Activated CD4-positive, alpha-beta T cell treated with anti-CD3 and anti-CD28 coated beads, Interleukin-2, amount 10 ng/mL, durations not matched to agents 7 days and 5 days (primary cell): ENCODE measurements around the gene FAM107B. TPM values are rescaled to one million over a fixed set of nuclear protein-coding genes. Genes with fewer than 3 reads are reported as not detected.
"Not testable (repeated sequence)": the region's sequence is repeated elsewhere in the genome, so short reads cannot be mapped to it uniquely, and the experiment has no call there.

Experiments used
- CTCF ChIA-PET: fragments of 350-600 bp; sonication (Branson Sonifier 250); formaldehyde crosslinking; loops from one replicate; lab custom pipeline; 2021; ENCODE audit warnings: antibody characterized with exemption; lab: Charles Lee
- POLR2A ChIA-PET: fragments of 350-600 bp; sonication (Branson Sonifier 250); formaldehyde crosslinking; loops from one replicate; lab custom pipeline; 2021; ENCODE audit warnings: antibody characterized with exemption; lab: Charles Lee
- DNase-seq: peaks from one replicate; pipeline ENCODE4 v3.0.0-alpha.2; 2020
- H3K27ac Mint-ChIP-seq: one replicate; pipeline ENCODE4 v1.8.0; 2021; ENCODE audit warnings: mild to moderate bottlenecking, moderate library complexity, mixed read lengths
- H3K27me3 Mint-ChIP-seq: one replicate; pipeline ENCODE4 v1.8.0; 2021; ENCODE audit warnings: mixed read lengths
- H3K36me3 Mint-ChIP-seq: one replicate; pipeline ENCODE4 v1.8.0; 2021; ENCODE audit warnings: low read depth, mixed read lengths
- H3K4me1 Mint-ChIP-seq: one replicate; pipeline ENCODE4 v1.8.0; 2021; ENCODE audit warnings: mixed read lengths
- H3K4me3 Mint-ChIP-seq: one replicate; pipeline ENCODE4 v1.8.0; 2021; ENCODE audit warnings: mild to moderate bottlenecking, moderate library complexity, mixed read lengths
- H3K9me3 Mint-ChIP-seq: one replicate; pipeline ENCODE4 v1.8.0; 2021; ENCODE audit warnings: mixed read lengths
- total RNA-seq, 2 experiments: library from RNA; stranded (reverse); gene quantifications; one replicate each; pipeline ENCODE4 v1.2.3, GENCODE V29; 2021

Gene FAM107B
- total RNA-seq: 100 to 1,000 TPM; 180 to 220 TPM

DNA sequence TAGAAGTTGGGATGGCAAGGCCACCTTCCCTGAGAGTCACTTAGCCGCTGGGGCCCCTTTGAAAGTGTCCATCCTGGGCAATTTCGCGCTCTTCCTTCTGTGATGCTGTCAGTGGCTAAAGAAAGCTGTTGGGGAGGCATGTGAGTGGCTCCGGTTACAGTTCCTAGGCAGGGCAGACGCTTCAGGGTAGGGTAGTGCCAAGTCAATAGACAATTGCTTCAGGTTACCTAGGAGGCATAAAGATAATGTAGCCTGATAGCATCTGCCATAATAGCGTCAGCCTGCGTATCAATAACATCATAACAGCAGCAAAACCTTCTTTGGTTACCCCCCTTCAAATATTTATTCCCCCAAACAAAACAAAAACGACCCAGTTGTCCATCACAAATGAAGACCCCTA, at the start of gene FAM107B:
Gene FAM107B, minus strand, starts transcription at position 101 of the 400 bp plus-strand sequence. CDS start 234 bp downstream, outside the sequence.
- ChIA-PET CTCF (no interaction called here), POLR2A (no interaction called here)
- Mint-ChIP-seq H3K9me3 (no peaks in the 10 kb centered on the region), H3K4me3 (no peak within 1 kb of the TSS), H3K27me3 (no peaks in the 10 kb centered on the region), H3K27ac (no peak within 1 kb of the TSS), H3K36me3 (no peaks in the 10 kb centered on the region), H3K4me1 (no peaks in the 10 kb centered on the region)
- DNase-seq: no peak

DNA sequence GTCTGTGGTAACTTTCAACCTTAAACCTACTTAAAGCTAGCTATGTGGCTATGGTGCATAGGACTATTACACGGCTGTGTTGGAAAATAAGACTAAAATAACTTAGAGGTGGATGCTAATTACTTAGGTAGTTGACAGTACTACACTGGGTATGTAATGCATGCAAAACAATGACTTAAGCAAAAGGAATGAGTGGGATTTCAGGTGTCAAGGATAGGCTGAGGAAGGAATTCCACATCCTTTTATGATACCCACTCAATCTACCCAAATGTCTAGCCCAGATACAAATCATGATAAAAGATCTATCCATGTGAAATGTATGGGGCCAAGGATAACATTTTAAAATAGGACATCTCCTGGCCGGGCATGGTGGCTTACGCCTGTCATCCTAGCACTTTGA, 49.3 kb upstream of the FAM107B start:
- Mint-ChIP-seq H3K27ac (no peak overlapping the region), H3K27me3 (peaks cover 12% of the 10 kb centered on the region), H3K36me3 (no peaks in the 10 kb centered on the region), H3K9me3 (no peaks in the 10 kb centered on the region), H3K4me1 (peaks cover 11% of the 10 kb centered on the region), H3K4me3 (no peak overlapping the region)
- DNase-seq: no peak
- ChIA-PET CTCF (interaction anchor here (1.1 to 1.7 kb wide), 8 partner anchors 8 to 301 kb away, joined by 3 to 5 read pairs (median 4); partner anchors contain the start of genes CDNF, HSPA14 and MSANTD7), POLR2A (no interaction called here)

DNA sequence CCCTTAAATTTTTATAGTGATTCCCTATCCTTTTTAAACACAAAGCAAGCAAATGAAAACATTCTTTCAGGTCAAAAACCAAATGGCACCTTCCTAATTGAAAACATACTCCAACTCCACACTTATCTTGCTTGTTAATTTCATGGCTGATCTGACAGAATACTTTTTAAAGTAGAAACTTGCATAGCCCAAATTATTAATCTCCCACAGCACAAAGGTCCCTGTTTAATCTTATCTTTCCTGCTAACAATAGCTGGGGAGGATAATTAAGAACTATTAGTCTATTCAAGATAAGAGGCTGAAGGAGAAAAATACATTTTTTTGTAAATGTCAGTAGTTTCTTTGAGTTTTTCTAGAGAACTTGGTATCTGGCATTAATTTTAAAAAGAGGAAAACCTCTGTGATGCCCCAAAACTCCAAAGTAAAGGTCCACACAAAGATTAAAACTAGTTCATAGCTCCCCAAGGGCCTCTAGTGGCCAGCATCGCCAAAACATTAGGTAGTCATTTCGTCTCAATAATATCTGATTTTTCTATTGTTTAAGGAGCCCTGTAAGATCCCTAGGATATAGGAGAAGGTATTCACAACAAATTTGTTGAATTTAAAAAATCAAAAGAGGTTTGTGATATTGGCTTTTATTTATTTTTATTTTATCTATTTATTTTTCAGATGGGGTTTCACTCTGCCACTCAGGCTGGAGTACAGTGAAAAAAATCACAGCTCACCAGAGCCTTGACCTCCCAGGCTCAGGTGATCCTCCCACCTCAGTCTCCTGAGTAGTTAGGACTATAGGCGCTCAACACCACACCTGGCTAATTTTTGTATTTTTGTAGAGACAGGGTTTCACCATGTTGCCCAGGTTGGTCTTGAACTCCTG, 48.4 kb upstream of the FAM107B start:
- Mint-ChIP-seq H3K4me3 (no peak overlapping the region), H3K27me3 (peaks cover 12% of the 10 kb centered on the region), H3K27ac (no peak overlapping the region), H3K36me3 (no peaks in the 10 kb centered on the region), H3K4me1 (peaks cover 11% of the 10 kb centered on the region), H3K9me3 (no peaks in the 10 kb centered on the region)
- peak; percentile 47 for DNase-seq
- ChIA-PET POLR2A (no interaction called here), CTCF (interaction anchor here (0.7 to 1.7 kb wide), 10 partner anchors 9 to 484 kb away, joined by 3 to 7 read pairs (median 4); partner anchors contain the start of genes CDNF, HSPA14 and MSANTD7)

DNA sequence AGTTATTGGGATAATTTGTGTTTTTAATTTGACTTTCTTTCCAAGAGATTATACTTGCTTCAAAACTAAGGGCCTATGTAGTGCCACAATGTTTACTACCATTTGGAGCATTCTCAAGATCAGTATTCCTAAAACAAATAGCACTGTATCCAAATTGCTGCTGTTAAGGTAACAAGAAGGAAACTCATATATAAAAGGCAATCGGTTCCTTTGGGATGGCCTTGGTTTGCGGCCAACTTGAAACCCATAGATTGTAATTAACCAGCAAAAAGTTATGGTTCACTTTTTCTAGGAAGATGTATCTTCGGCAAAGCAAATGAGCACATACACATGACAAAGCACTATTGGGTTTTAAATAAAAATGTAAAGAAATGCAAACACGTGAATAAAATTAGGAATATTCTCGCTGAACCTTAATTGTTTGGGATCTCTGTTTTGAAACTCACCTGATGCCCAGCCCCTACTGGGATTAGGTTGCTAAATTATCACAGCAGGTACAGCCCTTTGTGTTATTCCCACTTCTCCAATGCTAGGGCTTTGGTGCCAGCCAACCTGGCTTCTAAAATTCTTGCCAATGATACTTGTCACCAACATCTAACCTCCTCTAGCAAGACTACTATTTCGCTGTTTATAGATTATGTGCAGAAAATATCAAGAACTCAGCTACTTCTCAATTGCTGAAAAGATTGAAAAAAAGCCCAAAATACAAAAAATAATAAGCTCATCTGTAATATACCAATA, 47.1 kb upstream of the FAM107B start:
- POLR2A ChIA-PET: no interaction called here
- no peaks in the 10 kb centered on the region for H3K9me3 Mint-ChIP-seq
- H3K27ac Mint-ChIP-seq: no peak overlapping the region
- H3K36me3 Mint-ChIP-seq: no peaks in the 10 kb centered on the region
- no peak for DNase-seq
- peaks cover 11% of the 10 kb centered on the region for H3K4me1 Mint-ChIP-seq
- peaks cover 12% of the 10 kb centered on the region for H3K27me3 Mint-ChIP-seq
- CTCF ChIA-PET: interaction anchor here (1.1 to 1.7 kb wide), 2 partner anchors 15 to 279 kb away, joined by 5 to 6 read pairs; no protein-coding TSS in a partner anchor
- H3K4me3 Mint-ChIP-seq: no peak overlapping the region

DNA sequence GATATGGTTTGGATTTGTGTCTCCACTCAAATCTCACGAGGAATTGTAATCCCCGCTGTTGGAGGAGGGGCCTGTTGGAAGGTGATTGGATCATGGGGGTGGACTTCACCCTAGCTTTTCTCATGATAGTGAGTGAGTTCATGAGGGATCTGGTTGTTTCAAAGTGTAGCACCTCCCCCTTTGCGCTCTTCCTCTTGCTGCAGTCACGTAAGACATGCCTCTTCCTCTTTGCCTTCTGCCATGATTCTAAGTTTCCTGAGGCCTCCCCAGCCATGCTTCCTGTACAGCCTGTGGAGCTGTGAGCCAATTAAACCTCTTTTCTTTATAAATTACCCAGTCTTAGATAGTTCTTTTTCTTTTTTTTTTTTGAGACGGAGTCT, 46.1 kb upstream of the FAM107B start:
- no peaks in the 10 kb centered on the region for H3K36me3 Mint-ChIP-seq
- ChIA-PET CTCF (interaction anchor here (0.6 kb wide), 1 partner anchor 308 kb away, joined by 5 read pairs; no protein-coding TSS in a partner anchor), POLR2A (interaction anchor here (0.7 kb wide), 1 partner anchor 221 kb away, joined by 3 read pairs; no protein-coding TSS in a partner anchor)
- DNase-seq: no peak
- peaks cover 4% of the 10 kb centered on the region for H3K27me3 Mint-ChIP-seq
- peaks cover 2% of the 10 kb centered on the region for H3K9me3 Mint-ChIP-seq
- H3K4me3 Mint-ChIP-seq: no peak overlapping the region
- no peak overlapping the region for H3K27ac Mint-ChIP-seq
- H3K4me1 Mint-ChIP-seq: peaks cover 11% of the 10 kb centered on the region

DNA sequence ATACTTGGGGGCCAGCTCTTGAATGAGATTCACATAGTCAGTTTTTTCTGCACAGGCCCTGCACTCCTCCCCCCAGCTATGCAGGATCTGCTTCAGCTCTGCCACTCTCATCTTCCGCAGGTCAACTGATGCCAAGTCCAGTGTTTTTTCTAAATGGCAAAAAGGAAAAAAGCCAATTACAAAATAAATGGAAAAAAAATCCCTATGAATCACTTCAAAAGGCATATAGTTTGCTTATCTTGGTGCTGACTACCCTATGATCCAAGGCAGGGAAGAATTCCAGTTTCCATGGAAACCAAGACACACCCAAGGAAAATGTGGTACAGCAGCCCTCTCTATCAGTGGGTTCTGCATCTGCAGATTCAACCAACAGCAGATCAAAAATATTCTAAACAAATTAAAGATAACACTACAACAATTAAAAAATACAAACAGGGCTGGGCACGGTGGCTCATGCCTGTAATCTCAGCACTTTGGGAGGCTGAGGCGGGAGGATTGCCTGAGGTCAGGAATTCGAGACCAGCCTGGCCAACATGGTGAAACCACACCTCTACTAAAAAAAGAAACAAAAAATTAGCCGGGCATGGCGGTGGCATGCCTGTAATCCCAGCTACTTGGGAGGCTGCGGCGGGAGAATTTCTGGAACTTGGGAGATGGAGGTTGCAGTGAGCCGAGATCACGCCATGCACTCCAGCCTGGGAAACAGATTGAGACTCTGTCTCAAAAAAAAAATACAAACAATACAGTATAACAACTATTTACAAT, 45.5 kb upstream of the FAM107B start:
- Mint-ChIP-seq H3K4me3 (no peak overlapping the region), H3K4me1 (peaks cover 11% of the 10 kb centered on the region), H3K27ac (no peak overlapping the region), H3K27me3 (no peaks in the 10 kb centered on the region), H3K9me3 (peaks cover 2% of the 10 kb centered on the region), H3K36me3 (no peaks in the 10 kb centered on the region)
- no peak for DNase-seq
- CTCF ChIA-PET: interaction anchor here (0.6 to 2.4 kb wide), 2 partner anchors 17 to 308 kb away, joined by 5 to 6 read pairs; no protein-coding TSS in a partner anchor
- POLR2A ChIA-PET: interaction anchor here (0.6 to 1.2 kb wide), 3 partner anchors 170 to 228 kb away, joined by 3 read pairs; no protein-coding TSS in a partner anchor

DNA sequence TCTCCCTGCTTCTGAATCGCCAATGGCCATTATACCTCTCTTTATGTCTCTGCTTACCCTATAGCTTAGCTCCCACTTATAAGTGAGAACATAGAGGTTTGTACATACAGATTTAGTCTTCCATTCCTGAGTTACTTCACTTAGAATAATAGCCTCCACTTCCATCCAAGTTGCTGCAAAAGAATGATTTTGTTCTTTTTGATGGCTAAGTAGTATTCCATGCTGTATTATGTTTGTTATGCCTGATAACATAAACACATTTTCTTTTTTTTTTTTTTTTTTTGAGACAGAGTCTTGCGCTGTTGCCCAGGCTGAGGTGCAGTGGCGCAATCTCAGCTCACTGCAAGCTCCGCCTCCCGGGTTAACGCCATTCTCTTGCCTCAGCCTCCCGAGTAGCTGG, 42.0 kb upstream of the FAM107B start:
- H3K36me3 Mint-ChIP-seq, DNase-seq, H3K4me3 Mint-ChIP-seq, POLR2A ChIA-PET, H3K27me3 Mint-ChIP-seq, H3K27ac Mint-ChIP-seq, H3K9me3 Mint-ChIP-seq: not testable (repeated sequence)
- H3K4me1 Mint-ChIP-seq: peaks cover 25% of the 10 kb centered on the region
- CTCF ChIA-PET: interaction anchor here (1.1 kb wide), 1 partner anchor 21 kb away, joined by 3 read pairs; the partner anchor contains the start of genes CDNF, HSPA14 and MSANTD7

DNA sequence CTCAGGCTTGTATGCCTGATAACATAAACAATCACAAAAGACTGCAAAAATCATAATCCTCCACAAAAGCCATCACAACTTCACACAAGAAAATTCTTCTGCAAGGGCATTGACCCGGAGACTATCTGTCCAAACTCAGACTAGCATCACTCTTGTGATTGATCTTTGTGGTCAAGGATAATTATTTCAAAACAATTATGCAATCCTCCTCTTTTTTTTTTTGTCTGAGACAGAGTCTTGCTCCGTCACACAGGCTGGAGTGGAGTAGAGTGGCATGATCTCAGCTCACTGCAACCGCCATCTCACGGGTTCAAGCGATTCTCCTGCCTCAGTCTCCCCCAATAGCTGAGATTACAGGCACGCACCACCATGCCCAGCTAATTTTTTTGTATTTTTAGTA, 41.0 kb upstream of the FAM107B start:
- Mint-ChIP-seq H3K36me3 (no peaks in the 10 kb centered on the region), H3K4me1 (peaks cover 27% of the 10 kb centered on the region), H3K9me3 (peaks cover 2% of the 10 kb centered on the region), H3K27me3 (no peaks in the 10 kb centered on the region), H3K4me3 (no peak overlapping the region), H3K27ac (no peak overlapping the region)
- POLR2A ChIA-PET: interaction anchor here (0.6 kb wide), 1 partner anchor 262 kb away, joined by 3 read pairs; no protein-coding TSS in a partner anchor
- no peak for DNase-seq
- CTCF ChIA-PET: interaction anchor here (0.6 to 1.2 kb wide), 4 partner anchors 22 to 1813 kb away, joined by 3 to 5 read pairs (median 3); partner anchors contain the start of genes CDNF, HSPA14 and MSANTD7

DNA sequence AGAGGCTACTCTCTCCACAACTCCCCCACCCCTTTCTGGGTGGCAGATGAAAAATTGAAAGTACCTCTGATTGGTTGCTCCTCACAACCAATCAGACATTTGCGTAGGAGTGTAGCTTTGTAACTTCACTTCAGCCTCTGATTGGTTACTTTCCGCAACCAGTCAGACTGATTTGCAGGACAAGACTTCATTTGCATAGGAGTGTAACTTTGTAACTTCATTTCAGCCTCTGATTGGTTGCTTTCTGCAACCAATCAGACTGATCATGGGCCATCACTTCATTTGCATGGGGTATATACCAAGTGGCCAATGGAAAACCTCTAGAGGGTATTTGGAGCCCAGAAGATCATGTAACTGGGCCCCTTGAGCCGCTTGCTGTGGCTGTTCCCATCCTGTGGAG, 37.6 kb upstream of the FAM107B start:
- peaks cover 2% of the 10 kb centered on the region for H3K9me3 Mint-ChIP-seq
- POLR2A ChIA-PET: no interaction called here
- H3K4me1 Mint-ChIP-seq: peaks cover 27% of the 10 kb centered on the region
- peaks cover 3% of the 10 kb centered on the region for H3K27me3 Mint-ChIP-seq
- CTCF ChIA-PET: interaction anchor here (1.0 kb wide), 1 partner anchor 307 kb away, joined by 3 read pairs; no protein-coding TSS in a partner anchor
- no peak overlapping the region for H3K27ac Mint-ChIP-seq
- no peak for DNase-seq
- H3K36me3 Mint-ChIP-seq: no peaks in the 10 kb centered on the region
- H3K4me3 Mint-ChIP-seq: peak overlapping the region; percentile 32

DNA sequence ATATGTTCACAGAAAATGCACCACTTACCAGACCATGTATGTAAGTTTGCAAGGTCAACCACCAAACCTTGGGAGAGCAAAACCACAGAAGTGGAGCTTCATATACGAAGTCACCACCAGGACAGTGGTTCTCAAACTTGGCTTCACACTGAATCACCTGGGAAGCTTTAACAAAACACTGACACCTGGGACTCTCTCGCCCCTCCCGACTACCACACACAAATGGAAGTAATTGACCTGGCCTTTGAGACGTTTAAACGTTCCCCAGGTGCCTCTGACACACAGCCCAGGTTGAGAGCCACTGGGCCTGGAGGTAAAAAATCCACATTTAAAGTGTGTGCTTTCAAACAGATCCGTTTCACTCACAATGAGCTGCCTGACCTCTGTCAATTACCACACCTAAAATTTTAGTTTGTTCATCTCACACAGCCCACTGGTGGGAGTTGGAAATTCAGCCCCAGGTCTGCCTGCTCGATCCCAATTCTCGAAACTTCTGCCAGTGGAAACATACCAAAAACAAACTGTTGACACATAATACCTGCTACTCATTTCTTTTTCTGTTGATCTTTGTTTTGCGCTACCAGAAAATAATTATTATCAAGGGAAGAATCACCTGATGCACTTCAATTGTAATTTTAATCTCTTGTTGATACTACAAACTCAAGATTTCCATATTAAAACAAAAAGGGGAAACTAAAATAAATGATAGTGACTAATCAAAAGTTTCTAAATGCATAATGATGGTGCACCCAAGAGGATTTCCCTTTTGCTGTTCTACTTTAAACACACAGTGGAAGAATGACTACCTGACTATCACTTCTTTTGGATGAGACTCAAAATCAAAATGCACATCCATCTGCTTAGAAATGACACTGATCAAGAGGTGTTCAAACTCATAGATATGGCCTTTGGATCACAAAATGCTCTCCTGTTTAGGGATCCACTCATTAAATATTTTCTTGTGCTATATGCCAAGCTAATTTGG, 36.6 kb upstream of the FAM107B start:
- CTCF ChIA-PET: interaction anchor here (1.0 kb wide), 1 partner anchor 306 kb away, joined by 3 read pairs; no protein-coding TSS in a partner anchor
- no peak overlapping the region for H3K27ac Mint-ChIP-seq
- peaks cover 27% of the 10 kb centered on the region for H3K4me1 Mint-ChIP-seq
- H3K9me3 Mint-ChIP-seq: peaks cover 1% of the 10 kb centered on the region
- POLR2A ChIA-PET: no interaction called here
- no peak for DNase-seq
- H3K36me3 Mint-ChIP-seq: no peaks in the 10 kb centered on the region
- H3K4me3 Mint-ChIP-seq: no peak overlapping the region
- H3K27me3 Mint-ChIP-seq: peaks cover 3% of the 10 kb centered on the region

DNA sequence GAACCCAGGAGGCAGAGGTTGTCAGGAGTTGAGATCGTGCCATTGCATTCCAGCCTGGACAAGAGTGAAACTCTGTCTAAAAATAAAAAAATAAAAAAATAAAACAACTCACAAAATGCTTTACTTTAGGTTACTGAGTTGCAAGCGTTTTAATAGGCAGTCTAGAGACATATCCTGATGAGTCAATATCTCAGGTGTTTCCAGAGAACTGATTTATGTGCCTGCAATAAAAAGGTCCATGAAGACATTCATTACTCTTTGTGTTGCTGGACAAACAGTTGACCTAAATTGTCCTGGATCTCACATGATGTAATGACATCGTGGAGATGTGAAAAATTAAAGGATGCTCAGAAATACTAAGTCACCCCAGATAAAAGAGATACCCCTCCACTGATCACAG, 31.6 kb upstream of the FAM107B start:
- POLR2A ChIA-PET: no interaction called here
- CTCF ChIA-PET: no interaction called here

More for the DNA sequence above, 31.6 kb upstream of the FAM107B start:
- no peak for DNase-seq
- no peak overlapping the region for H3K4me3 Mint-ChIP-seq
- no peaks in the 10 kb centered on the region for H3K9me3 Mint-ChIP-seq
- no peak overlapping the region for H3K27ac Mint-ChIP-seq
- peaks cover 5% of the 10 kb centered on the region for H3K4me1 Mint-ChIP-seq
- peaks cover 3% of the 10 kb centered on the region for H3K27me3 Mint-ChIP-seq
- no peaks in the 10 kb centered on the region for H3K36me3 Mint-ChIP-seq
